SH-SY5Y (cell line): Measurements from ENCODE around the gene ACBD6.

Source experiments
- GATA2 ChIP-seq: IDR thresholded peaks from 2 replicates; pipeline ENCODE4 v1.6.1; 2011; ENCODE audit warnings: mild to moderate bottlenecking, low read depth, low read length
- GATA3 ChIP-seq: IDR thresholded peaks from 2 replicates; pipeline ENCODE4 v1.6.1; 2011; ENCODE audit warnings: low read depth, mild to moderate bottlenecking, low read length, moderate library complexity

DNA sequence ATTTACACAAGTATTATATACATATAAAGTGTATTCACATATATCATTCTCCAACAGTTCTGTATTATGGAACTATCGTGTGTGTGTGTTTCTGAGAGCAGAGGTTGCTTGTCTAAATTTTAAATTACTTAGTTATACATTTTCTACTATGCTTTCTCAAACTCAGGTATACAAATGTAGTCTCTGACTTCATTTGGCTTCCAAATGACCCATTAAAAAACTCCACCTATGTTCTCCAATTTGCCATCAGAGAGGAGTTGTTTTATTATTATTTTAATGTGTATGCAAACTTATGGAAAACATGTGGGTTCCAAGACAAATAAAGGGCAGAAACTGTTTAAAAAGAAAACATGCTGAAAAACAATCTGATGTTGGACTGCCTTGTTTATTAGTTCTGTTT, 131.8 kb downstream of the ACBD6 start:
- TF ChIP-seq GATA2 (no peak), GATA3 (no peak)
